ENCODE measurements around the gene KRIT1.
A peak's percentile ranks its signal among the peaks of the same experiment; 100 is the strongest.
"Not testable (repeated sequence)": the region's sequence is repeated elsewhere in the genome, so short reads cannot be mapped to it uniquely, and the experiment has no call there.

KRIT1 gene

GRCh38 chr7:92245487-92246359 is at the start of gene KRIT1, which contains the start of gene ANKIB1:
Gene KRIT1 (minus strand): TSS chr7:92245914. CDS start chr7:92242135, 3,779 bp downstream.
Gene ANKIB1 (plus strand): TSS chr7:92245974. CDS start chr7:92294979, 49,005 bp downstream.
- FAIRE-seq = no peak

- FAIRE-seq = peak; percentile 31
Observed at GRCh38 chr7:92295391-92295790, 49.7 kb upstream of the KRIT1 start.

- no peak for FAIRE-seq
Observed at GRCh38 chr7:92293896-92294590, 48.3 kb upstream of the KRIT1 start.

- FAIRE-seq = no peak
Observed at GRCh38 chr7:92292981-92293380, 47.3 kb upstream of the KRIT1 start.

- no peak for FAIRE-seq
Observed at GRCh38 chr7:92289321-92289720, 43.6 kb upstream of the KRIT1 start.

- FAIRE-seq = no peak
Observed at GRCh38 chr7:92282930-92283329, 37.2 kb upstream of the KRIT1 start.

- FAIRE-seq = no peak
Observed at GRCh38 chr7:92282221-92282814, 36.6 kb upstream of the KRIT1 start.

- FAIRE-seq = no peak
Observed at GRCh38 chr7:92281031-92281430, 35.3 kb upstream of the KRIT1 start.

- no peak for FAIRE-seq
Observed at GRCh38 chr7:92279396-92280031, 33.8 kb upstream of the KRIT1 start.

GRCh38 chr7:92276460-92276864 is 30.7 kb upstream of the KRIT1 start:
- FAIRE-seq = no peak

- no peak for FAIRE-seq
Observed at GRCh38 chr7:92275327-92275726, 29.6 kb upstream of the KRIT1 start.

- no peak for FAIRE-seq
Observed at GRCh38 chr7:92268921-92269320, 23.2 kb upstream of the KRIT1 start.

GRCh38 chr7:92266415-92267241 is 20.9 kb upstream of the KRIT1 start:
- no peak for FAIRE-seq

GRCh38 chr7:92260248-92260781 is 14.6 kb upstream of the KRIT1 start:
- no peak for FAIRE-seq

GRCh38 chr7:92259610-92260247 is 14.0 kb upstream of the KRIT1 start:
- FAIRE-seq = no peak

- no peak for FAIRE-seq
Observed at GRCh38 chr7:92259062-92259461, 13.3 kb upstream of the KRIT1 start.

- FAIRE-seq = no peak
Observed at GRCh38 chr7:92255308-92255707, 9.6 kb upstream of the KRIT1 start.

GRCh38 chr7:92254800-92255199 is 9.1 kb upstream of the KRIT1 start:
- FAIRE-seq = not testable (repeated sequence)

- FAIRE-seq = no peak
Observed at GRCh38 chr7:92253251-92253650, 7.5 kb upstream of the KRIT1 start.

GRCh38 chr7:92251181-92251580 is 5.5 kb upstream of the KRIT1 start:
- no peak for FAIRE-seq

GRCh38 chr7:92250603-92251002 is 4.9 kb upstream of the KRIT1 start:
- FAIRE-seq = no peak

Data from colon (tissue), 2 donors.